GM23338 (cell line): ENCODE data around the gene TP73. TPM values are rescaled to one million over a fixed set of nuclear protein-coding genes. Genes with fewer than 3 reads are reported as not detected.

Source experiments
- ATAC-seq: fragments of 200-7000 bp; cut with Tn5 transposase; 3 replicates; pipeline ENCODE4 v1.9.1; 2020
- DNase-seq: peaks from one replicate; pipeline ENCODE4 v3.0.0-alpha.2; 2015; ENCODE audit warnings: low spot score
- H2AFZ ChIP-seq: fragments of 200-600 bp; sonication (generic); 2 replicates; pipeline ENCODE4 v1.8.0; 2016; ENCODE audit warnings: antibody characterized with exemption, mild to moderate bottlenecking, moderate library complexity
- H3F3A ChIP-seq: fragments of 200-600 bp; sonication (generic); replicated peaks from 2 replicates; pipeline ENCODE4 v1.8.0; 2017; ENCODE audit warnings: antibody characterized with exemption, mixed run types, low read depth
- H3K27ac ChIP-seq: fragments of 200-600 bp; sonication (generic); 2 replicates; pipeline ENCODE4 v1.6.1; 2016; ENCODE audit warnings: low read depth
- H3K27me3 ChIP-seq: fragments of 200-600 bp; sonication (generic); 2 replicates; pipeline ENCODE4 v1.8.0; 2016; ENCODE audit warnings: mild to moderate bottlenecking, mixed run types, moderate library complexity; ENCODE audit not compliant: insufficient read depth
- H3K36me3 ChIP-seq: fragments of 200-600 bp; sonication (generic); 2 replicates; pipeline ENCODE4 v1.8.0; 2016; ENCODE audit warnings: mild to moderate bottlenecking; ENCODE audit not compliant: insufficient read depth
- H3K4me1 ChIP-seq: fragments of 200-600 bp; sonication (generic); 2 replicates; pipeline ENCODE4 v1.8.0; 2016; ENCODE audit warnings: mild to moderate bottlenecking, moderate library complexity; ENCODE audit not compliant: insufficient read depth
- H3K4me2 ChIP-seq: fragments of 200-600 bp; sonication (generic); 2 replicates; pipeline ENCODE4 v1.7.1; 2017; ENCODE audit warnings: mixed run types
- H3K4me3 ChIP-seq: fragments of 200-600 bp; sonication (generic); 2 replicates; pipeline ENCODE4 v1.6.1; 2016; ENCODE audit warnings: mixed run types
- H3K79me2 ChIP-seq: fragments of 200-600 bp; sonication (generic); replicated peaks from 2 replicates; pipeline ENCODE4 v1.8.0; 2017; ENCODE audit warnings: mild to moderate bottlenecking; ENCODE audit not compliant: insufficient read depth
- H3K9me2 ChIP-seq: fragments of 200-600 bp; sonication (generic); 2 replicates; pipeline ENCODE4 v1.8.0; 2017; ENCODE audit not compliant: insufficient read depth
- H4K20me1 ChIP-seq: fragments of 200-600 bp; sonication (generic); replicated peaks from 2 replicates; pipeline ENCODE4 v1.8.0; 2017; ENCODE audit warnings: mild to moderate bottlenecking; ENCODE audit not compliant: insufficient read depth
- H3K27ac Mint-ChIP-seq: 2 replicates; pipeline ENCODE4 v1.8.0; 2020; ENCODE audit warnings: inconsistent platforms, mild to moderate bottlenecking, moderate library complexity, mixed read lengths
- H3K27me3 Mint-ChIP-seq: 3 replicates; pipeline ENCODE4 v1.8.0; 2022; ENCODE audit warnings: low read depth, mild to moderate bottlenecking, moderate library complexity, mixed read lengths, inconsistent platforms; ENCODE audit not compliant: insufficient read depth, poor library complexity
- H3K36me3 Mint-ChIP-seq: 3 replicates; pipeline ENCODE4 v1.8.0; 2021; ENCODE audit warnings: low read depth, mild to moderate bottlenecking, inconsistent platforms, moderate library complexity, mixed read lengths
- H3K4me1 Mint-ChIP-seq: 3 replicates; pipeline ENCODE4 v1.8.0; 2020; ENCODE audit warnings: mild to moderate bottlenecking, inconsistent platforms, mixed read lengths
- H3K4me3 Mint-ChIP-seq: 3 replicates; pipeline ENCODE4 v1.8.0; 2021; ENCODE audit warnings: moderate library complexity, mild to moderate bottlenecking, inconsistent platforms, mixed read lengths
- H3K9me3 Mint-ChIP-seq: 3 replicates; pipeline ENCODE4 v1.8.0; 2020; ENCODE audit warnings: moderate library complexity, mild to moderate bottlenecking, inconsistent platforms, mixed read lengths
- EZH2 ChIP-seq: fragments of 200-600 bp; sonication (generic); IDR thresholded peaks from one replicate; pipeline ENCODE4 v1.8.0; 2017; ENCODE audit warnings: antibody characterized with exemption, mild to moderate bottlenecking, low read depth; ENCODE audit not compliant: unreplicated experiment
- EZH2phosphoT487 ChIP-seq: fragments of 200-600 bp; sonication (generic); IDR thresholded peaks from one replicate; pipeline ENCODE4 v1.8.1; 2018; ENCODE audit warnings: antibody characterized with exemption; ENCODE audit not compliant: unreplicated experiment
- NANOG ChIP-seq: IDR thresholded peaks from 2 replicates; pipeline ENCODE4 v1.6.1; 2016; ENCODE audit warnings: antibody characterized with exemption, borderline replicate concordance
- REST ChIP-seq: IDR thresholded peaks from one replicate; pipeline ENCODE4 v1.6.1; 2018; ENCODE audit warnings: antibody characterized with exemption; ENCODE audit not compliant: unreplicated experiment
- STAT1 ChIP-seq: IDR thresholded peaks from one replicate; pipeline ENCODE4 v1.6.1; 2016; ENCODE audit warnings: antibody characterized with exemption; ENCODE audit not compliant: unreplicated experiment
- ZNF331 ChIP-seq: fragments of 250-450 bp; sonication (Bioruptor Pico); IDR thresholded peaks from 2 replicates; pipeline ENCODE4 v1.5.0; 2020; ENCODE audit warnings: low read depth, mild to moderate bottlenecking, moderate library complexity
- polyA plus RNA-seq: library from polyadenylated mRNA; unstranded; fragments of >200 nt; fragmentation: Nextera tagmentation; extraction: Ambion mirVana; gene quantifications from 2 replicates; pipeline ENCODE4 v1.2.1, GENCODE V29; 2016
- total RNA-seq: library from RNA; depleted of rRNA; stranded (reverse); fragments of >200 nt; shearing (Covaris generic); gene quantifications from 2 replicates; pipeline ENCODE4 v1.2.3, GENCODE V29; 2014
- TF ChIP-seq, protein P1 (sequence below): fragments of 250-450 bp; sonication (Bioruptor Pico); IDR thresholded peaks from 2 replicates; pipeline ENCODE4 v1.5.0; 2020; ENCODE audit warnings: mild to moderate bottlenecking, moderate library complexity
- TF ChIP-seq, protein P2 (sequence below), 2 experiments: fragments of 200-600 bp in 1 of 2; sonication (generic) in 1 of 2; conservative IDR thresholded peaks; 2 replicates each; pipeline versions ENCODE4 v1.5.1 to v1.6.1; 2016 to 2017; ENCODE audit warnings: antibody characterized with exemption in 2 of 2, low read depth in 2 of 2, mild to moderate bottlenecking in 2 of 2, moderate library complexity in 1 of 2
- TF ChIP-seq, protein P3 (sequence below): IDR thresholded peaks from 2 replicates; pipeline ENCODE4 v1.6.1; 2016; ENCODE audit warnings: antibody characterized with exemption

The TP73 gene
- total and polyA plus RNA-seq, 2 experiments from 2014 or later = 1.4 to 3.4 TPM

DNA sequence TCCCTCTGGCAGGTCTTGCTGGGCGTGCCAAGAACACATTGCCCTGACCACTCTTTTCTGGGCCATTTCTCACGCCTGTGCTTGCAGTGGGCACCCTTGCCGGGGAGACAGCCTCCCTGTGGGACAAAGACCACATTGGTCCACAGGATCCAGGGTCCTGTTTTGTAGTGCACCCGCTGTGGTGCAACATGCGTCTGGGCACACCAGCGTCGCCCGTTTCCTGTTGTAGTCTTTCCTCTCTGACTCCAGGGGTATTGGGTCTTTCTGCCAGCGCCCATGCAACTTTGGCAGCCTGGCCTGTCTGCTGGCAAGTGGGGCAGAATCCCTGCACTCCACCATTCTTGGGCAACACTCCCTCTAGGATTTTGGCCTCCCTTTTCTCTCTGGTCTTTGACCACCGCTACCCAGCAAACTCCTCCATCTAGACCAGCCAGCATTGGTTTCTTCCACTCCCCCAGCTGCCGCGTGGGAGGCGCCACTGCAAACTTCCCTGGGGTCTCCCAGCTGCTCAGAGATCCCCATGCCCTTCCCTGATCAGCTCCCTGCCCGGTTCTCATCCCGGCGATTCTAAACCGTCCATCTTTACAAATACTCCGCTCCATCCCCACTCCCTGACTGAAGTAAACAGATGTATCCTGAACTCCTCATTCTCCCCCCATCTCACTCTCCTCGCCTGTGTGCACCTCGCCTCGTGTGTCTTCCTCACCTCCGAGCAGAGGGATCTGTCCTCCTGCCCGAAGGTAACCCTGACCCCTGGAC lies 28.7 kb upstream of the TP73 start:
- H3K27me3 ChIP-seq = no peaks in the 10 kb centered on the region
- H3F3A ChIP-seq = peaks cover 5% of the 10 kb centered on the region; the same call in 1 of the 2 replicates
- H4K20me1 ChIP-seq = no peaks in the 10 kb centered on the region
- peaks cover 5% of the 10 kb centered on the region; the same call in 1 of the 2 replicates for H3K4me1 ChIP-seq
- peak overlapping the region; percentile 95 for H3K4me2 ChIP-seq
- H3K27me3 Mint-ChIP-seq = peaks cover 7% of the 10 kb centered on the region
- H3K4me1 Mint-ChIP-seq = peaks cover 15% of the 10 kb centered on the region
- H3K36me3 Mint-ChIP-seq = peaks cover 18% of the 10 kb centered on the region
- peak overlapping the region; percentile 87 for H3K4me3 Mint-ChIP-seq
- peaks cover 3% of the 10 kb centered on the region; the same call in 2 of the 3 replicates for H3K9me3 Mint-ChIP-seq
- peak overlapping the region; percentile 93 for H2AFZ ChIP-seq
- H3K27ac Mint-ChIP-seq = no peak overlapping the region
- peaks cover 5% of the 10 kb centered on the region; the same call in 1 of the 2 replicates for H3K79me2 ChIP-seq
- no peaks in the 10 kb centered on the region for H3K36me3 ChIP-seq
- TF ChIP-seq EZH2 (no peak), EZH2phosphoT487 (no peak), NANOG (no peak), ZNF331 (CRISPR knock-in tag) (no peak), STAT1 (no peak), REST (no peak)
- TF ChIP-seq, protein P1, sequence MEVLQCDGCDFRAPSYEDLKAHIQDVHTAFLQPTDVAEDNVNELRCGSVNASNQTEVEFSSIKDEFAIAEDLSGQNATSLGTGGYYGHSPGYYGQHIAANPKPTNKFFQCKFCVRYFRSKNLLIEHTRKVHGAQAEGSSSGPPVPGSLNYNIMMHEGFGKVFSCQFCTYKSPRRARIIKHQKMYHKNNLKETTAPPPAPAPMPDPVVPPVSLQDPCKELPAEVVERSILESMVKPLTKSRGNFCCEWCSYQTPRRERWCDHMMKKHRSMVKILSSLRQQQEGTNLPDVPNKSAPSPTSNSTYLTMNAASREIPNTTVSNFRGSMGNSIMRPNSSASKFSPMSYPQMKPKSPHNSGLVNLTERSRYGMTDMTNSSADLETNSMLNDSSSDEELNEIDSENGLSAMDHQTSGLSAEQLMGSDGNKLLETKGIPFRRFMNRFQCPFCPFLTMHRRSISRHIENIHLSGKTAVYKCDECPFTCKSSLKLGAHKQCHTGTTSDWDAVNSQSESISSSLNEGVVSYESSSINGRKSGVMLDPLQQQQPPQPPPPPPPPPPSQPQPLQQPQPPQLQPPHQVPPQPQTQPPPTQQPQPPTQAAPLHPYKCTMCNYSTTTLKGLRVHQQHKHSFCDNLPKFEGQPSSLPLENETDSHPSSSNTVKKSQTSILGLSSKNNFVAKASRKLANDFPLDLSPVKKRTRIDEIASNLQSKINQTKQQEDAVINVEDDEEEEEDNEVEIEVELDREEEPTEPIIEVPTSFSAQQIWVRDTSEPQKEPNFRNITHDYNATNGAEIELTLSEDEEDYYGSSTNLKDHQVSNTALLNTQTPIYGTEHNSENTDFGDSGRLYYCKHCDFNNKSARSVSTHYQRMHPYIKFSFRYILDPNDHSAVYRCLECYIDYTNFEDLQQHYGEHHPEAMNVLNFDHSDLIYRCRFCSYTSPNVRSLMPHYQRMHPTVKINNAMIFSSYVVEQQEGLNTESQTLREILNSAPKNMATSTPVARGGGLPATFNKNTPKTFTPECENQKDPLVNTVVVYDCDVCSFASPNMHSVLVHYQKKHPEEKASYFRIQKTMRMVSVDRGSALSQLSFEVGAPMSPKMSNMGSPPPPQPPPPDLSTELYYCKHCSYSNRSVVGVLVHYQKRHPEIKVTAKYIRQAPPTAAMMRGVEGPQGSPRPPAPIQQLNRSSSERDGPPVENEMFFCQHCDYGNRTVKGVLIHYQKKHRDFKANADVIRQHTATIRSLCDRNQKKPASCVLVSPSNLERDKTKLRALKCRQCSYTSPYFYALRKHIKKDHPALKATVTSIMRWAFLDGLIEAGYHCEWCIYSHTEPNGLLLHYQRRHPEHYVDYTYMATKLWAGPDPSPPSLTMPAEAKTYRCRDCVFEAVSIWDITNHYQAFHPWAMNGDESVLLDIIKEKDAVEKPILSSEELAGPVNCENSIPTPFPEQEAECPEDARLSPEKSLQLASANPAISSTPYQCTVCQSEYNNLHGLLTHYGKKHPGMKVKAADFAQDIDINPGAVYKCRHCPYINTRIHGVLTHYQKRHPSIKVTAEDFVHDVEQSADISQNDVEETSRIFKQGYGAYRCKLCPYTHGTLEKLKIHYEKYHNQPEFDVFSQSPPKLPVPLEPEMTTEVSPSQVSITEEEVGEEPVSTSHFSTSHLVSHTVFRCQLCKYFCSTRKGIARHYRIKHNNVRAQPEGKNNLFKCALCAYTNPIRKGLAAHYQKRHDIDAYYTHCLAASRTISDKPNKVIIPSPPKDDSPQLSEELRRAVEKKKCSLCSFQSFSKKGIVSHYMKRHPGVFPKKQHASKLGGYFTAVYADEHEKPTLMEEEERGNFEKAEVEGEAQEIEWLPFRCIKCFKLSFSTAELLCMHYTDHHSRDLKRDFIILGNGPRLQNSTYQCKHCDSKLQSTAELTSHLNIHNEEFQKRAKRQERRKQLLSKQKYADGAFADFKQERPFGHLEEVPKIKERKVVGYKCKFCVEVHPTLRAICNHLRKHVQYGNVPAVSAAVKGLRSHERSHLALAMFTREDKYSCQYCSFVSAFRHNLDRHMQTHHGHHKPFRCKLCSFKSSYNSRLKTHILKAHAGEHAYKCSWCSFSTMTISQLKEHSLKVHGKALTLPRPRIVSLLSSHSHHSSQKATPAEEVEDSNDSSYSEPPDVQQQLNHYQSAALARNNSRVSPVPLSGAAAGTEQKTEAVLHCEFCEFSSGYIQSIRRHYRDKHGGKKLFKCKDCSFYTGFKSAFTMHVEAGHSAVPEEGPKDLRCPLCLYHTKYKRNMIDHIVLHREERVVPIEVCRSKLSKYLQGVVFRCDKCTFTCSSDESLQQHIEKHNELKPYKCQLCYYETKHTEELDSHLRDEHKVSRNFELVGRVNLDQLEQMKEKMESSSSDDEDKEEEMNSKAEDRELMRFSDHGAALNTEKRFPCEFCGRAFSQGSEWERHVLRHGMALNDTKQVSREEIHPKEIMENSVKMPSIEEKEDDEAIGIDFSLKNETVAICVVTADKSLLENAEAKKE (CRISPR knock-in tag) = no peak
- TF ChIP-seq, protein P2, sequence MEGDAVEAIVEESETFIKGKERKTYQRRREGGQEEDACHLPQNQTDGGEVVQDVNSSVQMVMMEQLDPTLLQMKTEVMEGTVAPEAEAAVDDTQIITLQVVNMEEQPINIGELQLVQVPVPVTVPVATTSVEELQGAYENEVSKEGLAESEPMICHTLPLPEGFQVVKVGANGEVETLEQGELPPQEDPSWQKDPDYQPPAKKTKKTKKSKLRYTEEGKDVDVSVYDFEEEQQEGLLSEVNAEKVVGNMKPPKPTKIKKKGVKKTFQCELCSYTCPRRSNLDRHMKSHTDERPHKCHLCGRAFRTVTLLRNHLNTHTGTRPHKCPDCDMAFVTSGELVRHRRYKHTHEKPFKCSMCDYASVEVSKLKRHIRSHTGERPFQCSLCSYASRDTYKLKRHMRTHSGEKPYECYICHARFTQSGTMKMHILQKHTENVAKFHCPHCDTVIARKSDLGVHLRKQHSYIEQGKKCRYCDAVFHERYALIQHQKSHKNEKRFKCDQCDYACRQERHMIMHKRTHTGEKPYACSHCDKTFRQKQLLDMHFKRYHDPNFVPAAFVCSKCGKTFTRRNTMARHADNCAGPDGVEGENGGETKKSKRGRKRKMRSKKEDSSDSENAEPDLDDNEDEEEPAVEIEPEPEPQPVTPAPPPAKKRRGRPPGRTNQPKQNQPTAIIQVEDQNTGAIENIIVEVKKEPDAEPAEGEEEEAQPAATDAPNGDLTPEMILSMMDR (conservative IDR thresholded peaks at IDR 0.05; ENCODE audit: low read depth in 2 of 2) = no peak
- TF ChIP-seq, protein P3, sequence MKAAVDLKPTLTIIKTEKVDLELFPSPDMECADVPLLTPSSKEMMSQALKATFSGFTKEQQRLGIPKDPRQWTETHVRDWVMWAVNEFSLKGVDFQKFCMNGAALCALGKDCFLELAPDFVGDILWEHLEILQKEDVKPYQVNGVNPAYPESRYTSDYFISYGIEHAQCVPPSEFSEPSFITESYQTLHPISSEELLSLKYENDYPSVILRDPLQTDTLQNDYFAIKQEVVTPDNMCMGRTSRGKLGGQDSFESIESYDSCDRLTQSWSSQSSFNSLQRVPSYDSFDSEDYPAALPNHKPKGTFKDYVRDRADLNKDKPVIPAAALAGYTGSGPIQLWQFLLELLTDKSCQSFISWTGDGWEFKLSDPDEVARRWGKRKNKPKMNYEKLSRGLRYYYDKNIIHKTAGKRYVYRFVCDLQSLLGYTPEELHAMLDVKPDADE = no peak
- H3K9me2 ChIP-seq = no peaks in the 10 kb centered on the region
- H3K27ac ChIP-seq = no peak overlapping the region
- peak; percentile 52 for DNase-seq
- peak; percentile 4; the same call in 1 of the 3 replicates for ATAC-seq
- peak overlapping the region; percentile 97 for H3K4me3 ChIP-seq
